Right cardiac atrium (tissue), 5 donors: ENCODE data around the gene CCDC30. TPM values are rescaled to one million over a fixed set of nuclear protein-coding genes. Genes with fewer than 3 reads are reported as not detected.

Experiments
- ATAC-seq, 2 donors: fragments of 200-7000 bp; cut with Tn5 transposase; one replicate each; pipeline versions ENCODE4 v1.8.0 to v1.9.1; 2020; ENCODE audit warnings: moderate library complexity in 2 of 2, mild to moderate bottlenecking in 1 of 2
- DNase-seq, 3 donors: peaks; one replicate each; pipeline ENCODE4 v3.0.0-alpha.2; 2020
- H3K27ac ChIP-seq: one replicate; pipeline ENCODE4 v1.5.1; 2013; ENCODE audit warnings: mild to moderate bottlenecking, low read length, control low read depth, moderate library complexity
- H3K27me3 ChIP-seq: one replicate; pipeline ENCODE4 v1.6.1; 2013; ENCODE audit not compliant: control insufficient read depth, insufficient read depth
- H3K4me1 ChIP-seq: one replicate; pipeline ENCODE4 v1.6.1; 2013; ENCODE audit warnings: low read length; ENCODE audit not compliant: control insufficient read depth, insufficient read depth
- H3K4me3 ChIP-seq: one replicate; pipeline ENCODE4 v1.5.1; 2013; ENCODE audit warnings: low read length, control low read depth
- H3K9me3 ChIP-seq: one replicate; pipeline ENCODE4 v1.6.1; 2013; ENCODE audit warnings: low read length; ENCODE audit not compliant: control insufficient read depth
- WGBS: extraction: QIAGEN DNeasy Blood & Tissue Kit; methylation state at CpG from one replicate; pipeline ENCODE4 v1.1.7; 2013; 5-methylcytosine and 5-hydroxymethylcytosine counted together
- intact Hi-C, 4 donors: fragments of 100-400 bp; cut with DNase I; formaldehyde crosslinking; loops; one replicate each; pipeline versions ENCODE4 v1.11.0 to v1.14.0; 2022 to 2023
- polyA plus RNA-seq: library from polyadenylated mRNA; stranded (reverse); fragments of 200-250 nt; gene quantifications from one replicate; pipeline ENCODE4 v1.2.3, GENCODE V29; 2013
- total RNA-seq, 4 donors: library from RNA; stranded (reverse); fragmentation: NEBNext Ultra II Directional; extraction: Animal tissue kit (Norgen Biotek cat#: 25700); gene quantifications; one replicate each; pipeline ENCODE4 v1.2.1, GENCODE V29; 2021
- donor health status: healthy with polysubstance abuse.
- donor health status: DM: no; HTN: yes; CAD: no.
- donor health status: DM: no; HTN: no; CAD: no.
- donor health status: DM: no; HTN: yes; CAD: no; lungs with severe emphysema.
- donor health status: DM: yes; HTN: yes; CAD: no.

The CCDC30 gene
- total and polyA plus RNA-seq, 5 donors: 0.61 to 2.9 (median 2.1) TPM

- 29% methylated on average over 4 of the region's 4 CpGs for WGBS
- Histone ChIP-seq H3K9me3 (no peaks in the 10 kb centered on the region), H3K4me3 (no peak overlapping the region), H3K27ac (no peak overlapping the region), H3K4me1 (no peaks in the 10 kb centered on the region), H3K27me3 (no peaks in the 10 kb centered on the region)
- intact Hi-C loops: no loop called here
- no peak for DNase-seq
- no peak for ATAC-seq
Observed at GRCh38 chr1:42427240-42427639, 35.8 kb upstream of the CCDC30 start.

DNA sequence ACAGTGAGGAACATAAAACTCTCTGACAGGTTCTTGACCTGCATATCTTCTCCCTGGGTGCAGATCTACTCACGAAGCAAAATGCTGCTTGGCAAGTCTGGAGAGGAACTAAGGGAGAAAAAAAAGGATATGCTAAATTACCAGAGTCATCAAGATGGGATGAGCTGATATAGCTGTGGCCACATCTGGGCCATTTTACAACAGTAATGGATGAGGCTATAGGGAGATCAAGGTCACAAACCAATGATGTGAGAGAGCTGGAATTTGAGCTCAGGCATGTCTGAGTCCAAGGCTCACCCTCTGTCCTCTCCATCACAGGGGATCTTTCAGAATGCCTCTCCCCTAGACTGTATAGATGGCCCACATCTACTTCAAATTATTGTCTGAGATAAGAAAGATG lies 33.5 kb upstream of the CCDC30 start:
- intact Hi-C loops: no loop called here
- H3K27me3 ChIP-seq: no peaks in the 10 kb centered on the region
- 67% methylated on average over 1 of the region's 1 CpG for WGBS
- H3K4me3 ChIP-seq: no peak overlapping the region
- no peaks in the 10 kb centered on the region for H3K9me3 ChIP-seq
- DNase-seq (no peak), ATAC-seq (no peak)
- no peak overlapping the region for H3K27ac ChIP-seq
- no peaks in the 10 kb centered on the region for H3K4me1 ChIP-seq

DNA sequence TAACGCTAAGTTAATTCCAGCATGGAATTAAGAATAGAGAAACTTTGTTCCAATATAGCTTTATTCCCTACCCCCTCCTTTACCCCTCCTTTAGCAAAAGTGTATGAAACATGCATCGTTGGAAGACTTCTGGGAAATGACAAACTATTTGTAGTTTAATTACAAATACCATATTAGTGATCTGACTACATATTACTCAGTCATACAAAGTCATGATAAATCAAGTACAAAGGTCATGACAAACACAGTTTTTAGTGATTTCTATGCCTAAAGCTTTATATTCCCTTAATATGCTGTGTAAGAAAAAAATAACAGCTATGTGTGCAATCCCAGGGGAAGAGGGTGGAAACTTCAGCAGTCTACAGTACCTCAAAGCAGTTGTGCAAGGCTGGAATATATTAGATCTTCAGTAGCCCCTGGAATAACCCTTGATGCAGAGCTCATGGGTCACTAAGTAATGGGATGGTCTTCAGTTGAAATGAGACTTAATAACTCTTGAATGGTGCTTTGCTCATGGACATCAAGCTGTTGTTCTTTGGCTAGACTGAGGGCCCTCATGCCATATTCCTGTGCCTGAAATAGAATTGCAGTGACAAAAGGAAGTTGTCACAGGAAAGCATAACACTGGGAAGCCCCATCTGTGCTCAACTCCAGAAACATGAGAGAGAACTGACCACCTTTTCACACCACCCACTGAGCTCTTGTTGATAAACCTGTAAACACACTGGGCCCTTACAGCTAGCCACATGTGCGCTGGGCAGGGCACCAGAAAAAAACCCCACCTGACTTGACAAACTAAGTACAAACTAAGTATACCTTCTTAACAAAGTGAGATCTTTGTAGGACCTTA lies 32.6 kb upstream of the CCDC30 start:
- no peak overlapping the region for H3K4me3 ChIP-seq
- DNase-seq: no peak
- H3K9me3 ChIP-seq: no peaks in the 10 kb centered on the region
- H3K27me3 ChIP-seq: no peaks in the 10 kb centered on the region
- no peak for ATAC-seq
- H3K27ac ChIP-seq: no peak overlapping the region
- intact Hi-C loops: no loop called here
- WGBS: 87% methylated on average over 3 of the region's 3 CpGs
- H3K4me1 ChIP-seq: no peaks in the 10 kb centered on the region

GRCh38 chr1:42431514-42431913 lies 31.6 kb upstream of the CCDC30 start:
- Histone ChIP-seq H3K27ac (no peak overlapping the region), H3K4me3 (no peak overlapping the region), H3K4me1 (no peaks in the 10 kb centered on the region), H3K27me3 (no peaks in the 10 kb centered on the region), H3K9me3 (no peaks in the 10 kb centered on the region)
- DNase-seq (no peak), ATAC-seq (no peak)
- WGBS: 80% methylated on average over 3 of the region's 3 CpGs
- intact Hi-C loops: no loop called here

DNA sequence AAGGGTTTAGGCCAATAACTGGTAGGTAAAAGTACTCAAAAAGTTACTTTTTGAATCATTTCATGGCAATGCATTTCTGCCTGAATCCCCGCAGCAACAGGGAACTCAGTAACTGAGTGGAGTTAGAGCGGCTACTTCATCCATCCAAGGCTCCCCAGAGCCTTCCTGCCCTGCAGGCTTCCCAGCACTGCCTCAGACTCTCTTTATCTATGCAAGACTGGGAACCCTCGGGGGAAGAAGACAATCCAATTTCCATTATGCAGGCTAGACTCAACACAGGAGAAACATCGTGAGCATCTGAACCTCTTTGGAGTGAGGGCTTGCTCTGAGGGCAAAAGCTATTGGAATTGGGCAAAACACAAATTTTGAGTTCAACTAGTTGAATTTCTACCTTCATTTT lies 30.4 kb upstream of the CCDC30 start:
- ATAC-seq: no peak
- intact Hi-C loops: no loop called here
- Histone ChIP-seq H3K27me3 (no peaks in the 10 kb centered on the region), H3K4me3 (no peak overlapping the region), H3K4me1 (no peaks in the 10 kb centered on the region), H3K27ac (no peak overlapping the region), H3K9me3 (no peaks in the 10 kb centered on the region)
- no peak for DNase-seq
- WGBS: 71% methylated on average over 4 of the region's 4 CpGs

GRCh38 chr1:42433369-42433768 lies 29.7 kb upstream of the CCDC30 start:
- Histone ChIP-seq H3K4me1 (no peaks in the 10 kb centered on the region), H3K9me3 (no peaks in the 10 kb centered on the region), H3K27me3 (no peaks in the 10 kb centered on the region), H3K27ac (no peak overlapping the region), H3K4me3 (no peak overlapping the region)
- ATAC-seq (no peak), DNase-seq (no peak)
- intact Hi-C loops: no loop called here
- 55% methylated on average over 6 of the region's 6 CpGs for WGBS

- ATAC-seq (no peak), DNase-seq (no peak)
- Histone ChIP-seq H3K27me3 (no peaks in the 10 kb centered on the region), H3K9me3 (no peaks in the 10 kb centered on the region), H3K4me1 (no peaks in the 10 kb centered on the region), H3K4me3 (no peak overlapping the region), H3K27ac (no peak overlapping the region)
- intact Hi-C loops: no loop called here
- 93% methylated on average over 4 of the region's 4 CpGs for WGBS
Observed at GRCh38 chr1:42434340-42434739, 28.7 kb upstream of the CCDC30 start.

GRCh38 chr1:42439940-42440339 lies 23.1 kb upstream of the CCDC30 start:
- no peak for ATAC-seq
- 67% methylated on average over 2 of the region's 2 CpGs for WGBS
- intact Hi-C loops: no loop called here

DNA sequence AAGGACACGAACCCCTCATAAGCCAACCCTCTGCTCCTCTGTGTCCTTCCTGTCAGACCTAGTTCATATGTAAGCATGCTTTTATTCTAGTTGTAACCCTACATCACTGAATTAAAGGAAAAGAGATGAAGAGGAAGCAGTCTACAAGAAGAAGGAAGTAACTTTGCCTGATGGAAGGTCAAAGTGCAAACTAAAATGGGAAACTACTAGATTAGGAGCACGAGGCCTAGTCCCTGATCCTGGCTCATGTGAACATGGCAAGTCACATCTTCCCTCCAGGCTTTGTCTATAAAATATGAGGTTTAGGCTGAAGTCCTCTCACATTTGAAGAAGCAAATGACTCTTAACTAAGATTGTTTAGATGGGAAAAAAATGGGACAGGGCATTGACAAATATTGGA lies 20.4 kb upstream of the CCDC30 start:
- H3K27me3 ChIP-seq: no peaks in the 10 kb centered on the region
- WGBS: 26% methylated on average over 2 of the region's 2 CpGs
- no peak overlapping the region for H3K4me3 ChIP-seq
- no peaks in the 10 kb centered on the region for H3K4me1 ChIP-seq
- H3K9me3 ChIP-seq: no peaks in the 10 kb centered on the region
- H3K27ac ChIP-seq: no peak overlapping the region
- intact Hi-C loops: no loop called here
- ATAC-seq (no peak), DNase-seq (no peak)

More at GRCh38 chr1:42439940-42440339, 23.1 kb upstream of the CCDC30 start:
- Histone ChIP-seq H3K27ac (no peak overlapping the region), H3K4me3 (no peak overlapping the region), H3K4me1 (no peaks in the 10 kb centered on the region), H3K9me3 (no peaks in the 10 kb centered on the region), H3K27me3 (no peaks in the 10 kb centered on the region)
- no peak for DNase-seq

GRCh38 chr1:42449256-42449655 lies 13.8 kb upstream of the CCDC30 start:
- no peaks in the 10 kb centered on the region for H3K4me1 ChIP-seq
- no peaks in the 10 kb centered on the region for H3K9me3 ChIP-seq
- no peak for DNase-seq
- no peak overlapping the region for H3K4me3 ChIP-seq
- intact Hi-C loops: no loop called here
- no peaks in the 10 kb centered on the region for H3K27me3 ChIP-seq
- ATAC-seq: no peak
- H3K27ac ChIP-seq: no peak overlapping the region

GRCh38 chr1:42450061-42450460 lies 13.0 kb upstream of the CCDC30 start:
- intact Hi-C loops: no loop called here
- WGBS: 85% methylated on average over 1 of the region's 1 CpG
- no peaks in the 10 kb centered on the region for H3K27me3 ChIP-seq
- no peaks in the 10 kb centered on the region for H3K9me3 ChIP-seq
- no peak for ATAC-seq
- no peak overlapping the region for H3K27ac ChIP-seq
- H3K4me1 ChIP-seq: no peaks in the 10 kb centered on the region
- no peak for DNase-seq
- H3K4me3 ChIP-seq: no peak overlapping the region

GRCh38 chr1:42453386-42453785 lies 9.7 kb upstream of the CCDC30 start:
- no peaks in the 10 kb centered on the region for H3K9me3 ChIP-seq
- H3K4me1 ChIP-seq: peaks cover 2% of the 10 kb centered on the region
- no peak overlapping the region for H3K27ac ChIP-seq
- DNase-seq: no peak
- WGBS: 85% methylated on average over 4 of the region's 4 CpGs
- H3K27me3 ChIP-seq: no peaks in the 10 kb centered on the region
- no peak overlapping the region for H3K4me3 ChIP-seq
- ATAC-seq: no peak
- intact Hi-C loops: no loop called here
